ENCODE measurements around the gene CASQ1.

GRCh38 chr1:160197231-160197630 is 6.9 kb downstream of the CASQ1 start:
- TF ChIP-seq, protein P1, sequence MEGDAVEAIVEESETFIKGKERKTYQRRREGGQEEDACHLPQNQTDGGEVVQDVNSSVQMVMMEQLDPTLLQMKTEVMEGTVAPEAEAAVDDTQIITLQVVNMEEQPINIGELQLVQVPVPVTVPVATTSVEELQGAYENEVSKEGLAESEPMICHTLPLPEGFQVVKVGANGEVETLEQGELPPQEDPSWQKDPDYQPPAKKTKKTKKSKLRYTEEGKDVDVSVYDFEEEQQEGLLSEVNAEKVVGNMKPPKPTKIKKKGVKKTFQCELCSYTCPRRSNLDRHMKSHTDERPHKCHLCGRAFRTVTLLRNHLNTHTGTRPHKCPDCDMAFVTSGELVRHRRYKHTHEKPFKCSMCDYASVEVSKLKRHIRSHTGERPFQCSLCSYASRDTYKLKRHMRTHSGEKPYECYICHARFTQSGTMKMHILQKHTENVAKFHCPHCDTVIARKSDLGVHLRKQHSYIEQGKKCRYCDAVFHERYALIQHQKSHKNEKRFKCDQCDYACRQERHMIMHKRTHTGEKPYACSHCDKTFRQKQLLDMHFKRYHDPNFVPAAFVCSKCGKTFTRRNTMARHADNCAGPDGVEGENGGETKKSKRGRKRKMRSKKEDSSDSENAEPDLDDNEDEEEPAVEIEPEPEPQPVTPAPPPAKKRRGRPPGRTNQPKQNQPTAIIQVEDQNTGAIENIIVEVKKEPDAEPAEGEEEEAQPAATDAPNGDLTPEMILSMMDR (IDR thresholded peaks at IDR 0.05 in 4 of 5, conservative IDR thresholded peaks at IDR 0.05 in 1 of 5): no peak
- TF ChIP-seq POLR2A (IDR thresholded peaks at IDR 0.05): no peak
